ENCODE results near the gene ELAC2.

The ELAC2 gene

GRCh38 chr17:13017655-13018459, at the start of gene ELAC2:
Gene ELAC2 (minus strand): TSS chr17:13018027. CDS start chr17:13017947, 80 bp downstream.
- FAIRE-seq = peak; percentile 93

GRCh38 chr17:13065032-13065431, 47.2 kb upstream of the ELAC2 start:
- FAIRE-seq = no peak
- DNase-seq (ENCODE audit: low spot score) = no peak

More at GRCh38 chr17:13017655-13018459, at the start of gene ELAC2:
- peak; percentile 96 for DNase-seq (ENCODE audit: low spot score)

- FAIRE-seq (no peak), DNase-seq (ENCODE audit: low spot score) (no peak)
Observed at GRCh38 chr17:13055131-13055530, 37.3 kb upstream of the ELAC2 start.

DNA sequence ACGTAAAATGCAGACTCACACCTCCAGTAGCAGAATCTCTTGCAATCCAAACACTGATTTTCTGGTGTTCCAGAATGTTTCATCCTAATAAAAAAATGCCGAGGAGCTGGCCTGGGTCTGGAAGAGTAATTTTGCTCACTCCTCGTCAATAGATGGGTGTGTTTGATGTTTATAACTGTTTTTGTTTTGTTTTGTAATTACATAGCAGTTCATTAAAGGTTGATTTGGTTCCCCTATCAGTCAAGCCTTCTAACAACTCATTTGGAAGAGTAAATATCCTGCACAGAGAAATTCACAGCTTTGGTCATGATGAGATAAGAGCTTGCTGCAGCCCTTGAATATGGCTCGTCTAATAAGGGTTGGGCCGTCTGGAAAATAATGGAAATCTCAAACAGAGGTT, 36.8 kb upstream of the ELAC2 start:
- DNase-seq (ENCODE audit: low spot score) (no peak), FAIRE-seq (no peak)

GRCh38 chr17:13051915-13052314, 34.1 kb upstream of the ELAC2 start:
- FAIRE-seq (no peak), DNase-seq (ENCODE audit: low spot score) (no peak)

- no peak for FAIRE-seq
- DNase-seq (ENCODE audit: low spot score) = no peak
Observed at GRCh38 chr17:13047011-13047606, 29.3 kb upstream of the ELAC2 start.

DNA sequence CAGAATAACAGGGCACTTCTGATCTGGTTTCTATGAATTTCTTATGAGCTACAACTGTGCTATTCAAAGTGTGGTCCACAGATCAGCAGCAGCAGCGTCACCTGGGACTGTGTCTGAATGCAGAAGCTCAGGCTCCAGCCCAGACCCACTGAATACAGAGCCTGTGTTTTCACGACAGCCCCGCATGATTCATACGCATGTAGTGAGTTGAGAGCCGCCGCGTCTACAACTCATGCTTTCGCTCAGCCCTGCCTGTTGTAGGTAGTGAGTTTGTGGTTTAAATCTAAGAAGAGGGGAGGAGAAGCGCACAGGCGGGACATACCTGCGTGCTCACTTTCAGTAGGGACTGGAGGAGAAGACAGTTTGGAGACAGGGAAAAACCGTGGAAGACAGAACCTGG, 28.5 kb upstream of the ELAC2 start:
- no peak for FAIRE-seq
- DNase-seq (ENCODE audit: low spot score) = no peak

- no peak for FAIRE-seq
- no peak for DNase-seq (ENCODE audit: low spot score)
Observed at GRCh38 chr17:13044572-13045065, 26.8 kb upstream of the ELAC2 start.

DNA sequence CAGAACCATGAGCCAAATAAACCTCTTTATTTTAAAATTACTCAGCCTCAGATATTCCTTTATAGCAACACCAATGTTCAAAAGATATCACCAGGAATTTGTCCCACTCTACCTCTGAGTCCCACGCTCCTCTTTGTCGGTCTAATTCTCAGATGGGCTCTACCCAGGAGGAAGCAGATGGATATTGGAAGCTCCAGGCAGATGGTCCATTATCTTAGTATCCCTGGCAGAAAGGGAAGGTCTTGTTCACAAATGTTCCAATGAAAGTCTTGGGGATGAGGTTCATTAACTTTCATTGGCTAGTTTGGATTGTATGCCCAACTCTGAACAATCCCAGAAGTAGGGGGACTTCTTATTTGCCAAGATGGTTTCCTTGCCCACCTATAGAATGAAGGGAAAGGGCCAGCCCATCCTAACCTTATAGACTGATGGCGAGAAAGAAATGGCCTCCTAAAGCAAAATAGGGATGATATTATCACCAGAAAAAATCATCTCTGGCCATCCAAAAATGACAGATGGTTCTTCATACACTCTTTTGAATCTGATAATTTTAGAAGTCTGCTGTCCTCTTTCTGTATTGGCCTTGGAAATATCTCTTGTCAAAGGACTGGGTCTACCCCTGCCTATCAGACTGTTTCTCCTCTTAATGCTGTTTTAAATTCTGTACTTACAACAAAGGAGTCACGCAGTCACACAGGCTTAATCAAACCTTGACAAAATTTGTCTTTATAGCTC, 21.3 kb upstream of the ELAC2 start:
- FAIRE-seq = no peak
- DNase-seq (ENCODE audit: low spot score) = no peak

DNA sequence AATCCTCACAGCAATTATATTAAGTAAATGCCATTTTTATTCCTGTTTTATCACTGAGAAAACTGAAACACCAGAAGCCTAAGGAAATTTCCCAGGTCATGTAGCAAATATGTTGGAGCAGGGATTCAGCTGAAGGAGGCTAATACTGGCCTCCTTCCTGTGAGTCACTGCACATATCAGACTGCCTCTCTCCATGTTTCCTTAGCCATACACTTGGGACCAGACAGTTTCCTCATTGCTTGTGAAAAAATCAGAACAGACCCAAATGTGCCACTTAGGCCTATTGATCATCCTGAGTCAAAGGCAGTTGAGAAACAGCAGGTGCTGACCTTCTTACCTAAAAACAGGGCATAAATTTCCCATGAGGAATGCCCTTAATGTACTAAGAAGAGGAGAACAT, 18.9 kb upstream of the ELAC2 start:
- DNase-seq (ENCODE audit: low spot score) (no peak), FAIRE-seq (no peak)

DNA sequence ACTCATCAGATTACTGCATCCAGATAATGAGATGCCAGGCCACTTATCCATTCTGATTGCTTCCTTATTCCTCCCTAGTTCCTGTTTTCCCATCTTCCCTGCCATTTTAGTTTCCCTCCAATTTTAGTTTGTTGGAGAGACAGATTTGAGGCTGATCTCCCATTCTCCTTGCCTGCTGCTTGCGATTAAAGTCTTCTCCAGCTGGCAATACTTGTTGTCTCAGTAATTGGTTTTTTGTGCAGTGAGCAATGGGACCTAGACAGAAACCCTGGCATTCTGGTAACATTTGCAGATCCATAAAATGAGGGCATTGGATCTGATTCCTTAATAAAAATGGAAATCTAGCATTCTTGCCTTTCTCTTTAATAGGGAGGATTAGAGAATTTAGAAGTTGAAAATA, 17.6 kb upstream of the ELAC2 start:
- FAIRE-seq (no peak), DNase-seq (ENCODE audit: low spot score) (no peak)

- DNase-seq (ENCODE audit: low spot score) = no peak
- peak; percentile 16 for FAIRE-seq
Observed at GRCh38 chr17:13031718-13032350, 14.0 kb upstream of the ELAC2 start.

DNA sequence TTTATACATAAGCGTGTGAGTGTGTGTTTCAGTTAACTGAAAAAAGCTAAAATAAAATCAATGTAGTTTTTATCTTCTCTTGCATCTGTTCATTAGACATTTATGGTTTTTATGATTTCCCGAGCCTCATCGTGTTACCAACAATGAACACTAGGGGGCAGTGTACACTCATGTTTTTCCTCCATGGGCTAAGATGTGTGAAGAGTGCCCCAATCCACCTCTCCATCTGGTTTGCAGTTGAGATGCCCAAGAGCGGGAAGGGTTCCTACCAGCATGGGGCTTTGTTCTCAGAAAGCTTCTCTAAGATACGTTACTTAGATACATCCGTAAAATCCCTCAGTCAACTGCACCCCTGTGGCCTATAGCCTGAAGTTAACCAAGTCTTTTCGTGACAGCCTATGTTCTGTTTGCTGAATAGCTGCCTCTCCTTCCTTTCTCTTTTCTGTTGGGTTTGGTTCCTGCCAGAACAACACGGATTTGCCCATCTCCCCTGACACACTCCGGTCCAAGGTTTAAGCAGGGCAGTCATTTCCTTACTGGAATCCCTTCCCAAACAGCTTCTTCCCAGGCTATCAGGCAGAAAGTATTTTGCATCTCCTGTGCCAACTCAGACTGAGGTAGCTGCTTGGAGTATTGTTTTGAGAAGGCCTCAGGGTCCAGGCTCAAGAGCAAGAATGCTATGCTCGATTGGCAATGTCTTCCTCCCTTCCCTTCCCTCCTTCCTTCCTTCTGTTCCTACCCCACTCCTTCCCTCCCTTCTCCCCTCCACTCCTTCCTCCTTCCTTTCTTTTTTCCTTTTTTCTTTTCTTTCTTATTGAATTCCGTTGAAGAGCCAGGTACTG, 12.9 kb upstream of the ELAC2 start:
- DNase-seq (ENCODE audit: low spot score) (peak; percentile 4), FAIRE-seq (peak; percentile 28)

- DNase-seq (ENCODE audit: low spot score) (no peak), FAIRE-seq (no peak)
Observed at GRCh38 chr17:13030056-13030455, 12.2 kb upstream of the ELAC2 start.

- FAIRE-seq (no peak), DNase-seq (ENCODE audit: low spot score) (no peak)
Observed at GRCh38 chr17:13029340-13029739, 11.5 kb upstream of the ELAC2 start.

- no peak for FAIRE-seq
- DNase-seq (ENCODE audit: low spot score) = no peak
Observed at GRCh38 chr17:13027246-13027645, 9.4 kb upstream of the ELAC2 start.

GRCh38 chr17:13025687-13026086, 7.9 kb upstream of the ELAC2 start:
- FAIRE-seq = no peak
- no peak for DNase-seq (ENCODE audit: low spot score)

- DNase-seq (ENCODE audit: low spot score) = no peak
- no peak for FAIRE-seq
Observed at GRCh38 chr17:13025258-13025627, 7.4 kb upstream of the ELAC2 start.

GRCh38 chr17:13024526-13025257, 6.9 kb upstream of the ELAC2 start:
- DNase-seq (ENCODE audit: low spot score) (peak; percentile 9), FAIRE-seq (no peak)

- DNase-seq (ENCODE audit: low spot score) = no peak
- no peak for FAIRE-seq
Observed at GRCh38 chr17:13024016-13024415, 6.2 kb upstream of the ELAC2 start.
